VCaP (cell line): Measurements from ENCODE around the gene TMEM79.
A peak's percentile ranks its signal among the peaks of the same experiment; 100 is the strongest.
"Not testable (repeated sequence)": the region's sequence is repeated elsewhere in the genome, so short reads cannot be mapped to it uniquely, and the experiment has no call there.

Experiments used
- H3K27ac ChIP-seq: fragments of 450-650 bp; 2 replicates; pipeline ENCODE4 v1.5.1; 2017
- CTCF ChIP-seq: fragments of 450-650 bp; conservative IDR thresholded peaks from 2 replicates; pipeline ENCODE4 v1.5.1; 2017; ENCODE audit warnings: mild to moderate bottlenecking, moderate library complexity

The TMEM79 gene

GRCh38 chr1:156308078-156308477 is 24.0 kb downstream of the TMEM79 start:
- no peak for TF ChIP-seq CTCF
- H3K27ac ChIP-seq: no peak overlapping the region

- no peak overlapping the region for H3K27ac ChIP-seq
- TF ChIP-seq CTCF: no peak
Observed at GRCh38 chr1:156310962-156311361, 26.8 kb downstream of the TMEM79 start.

- no peak for TF ChIP-seq CTCF
- no peak overlapping the region for H3K27ac ChIP-seq
Observed at GRCh38 chr1:156316909-156317308, 32.8 kb downstream of the TMEM79 start.

GRCh38 chr1:156319664-156320063 is 35.5 kb downstream of the TMEM79 start:
- H3K27ac ChIP-seq: no peak overlapping the region
- peak; percentile 74 for TF ChIP-seq CTCF

- TF ChIP-seq CTCF: no peak
- H3K27ac ChIP-seq: no peak overlapping the region
Observed at GRCh38 chr1:156320560-156320959, 36.4 kb downstream of the TMEM79 start.

- H3K27ac ChIP-seq: not testable (repeated sequence)
Observed at GRCh38 chr1:156323179-156323578, 39.1 kb downstream of the TMEM79 start.

- H3K27ac ChIP-seq: peak overlapping the region; percentile 91; the same call in 1 of the 2 replicates
- TF ChIP-seq CTCF: peak; percentile 64
Observed at GRCh38 chr1:156336242-156336641, 52.1 kb downstream of the TMEM79 start.

GRCh38 chr1:156337052-156337887 is 53.1 kb downstream of the TMEM79 start:
- TF ChIP-seq CTCF: no peak

More at GRCh38 chr1:156337052-156337887, 53.1 kb downstream of the TMEM79 start:
- peak overlapping the region; percentile 91 for H3K27ac ChIP-seq
